Islet precursor cell (in vitro differentiated cells): Measurements from ENCODE around the gene RALGAPA2.
"Not testable (repeated sequence)": the region's sequence is repeated elsewhere in the genome, so short reads cannot be mapped to it uniquely, and the experiment has no call there.

Source experiments
- DNase-seq: peaks from one replicate; pipeline ENCODE4 v3.0.0-alpha.2; 2018

RALGAPA2 gene

DNA sequence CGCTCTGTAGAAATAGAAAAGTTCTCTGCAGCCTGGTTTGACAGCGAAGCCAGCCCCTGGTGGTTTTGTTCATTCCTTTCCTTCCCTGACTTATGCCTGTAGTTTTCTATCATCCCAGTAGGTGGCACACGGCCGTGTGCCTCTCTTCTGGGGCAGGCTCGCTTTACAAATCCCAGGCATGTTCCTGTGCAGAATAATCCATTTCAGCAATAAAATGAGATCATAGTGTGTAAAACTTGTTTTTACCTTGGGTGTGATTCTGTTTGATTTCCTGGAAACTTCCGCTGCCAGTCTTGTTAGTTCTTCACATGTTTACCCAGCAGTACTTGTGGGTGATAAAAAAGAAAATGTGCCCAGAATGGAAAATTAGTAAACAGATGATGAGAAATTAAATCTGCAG is 352.0 kb downstream of the RALGAPA2 start:
- DNase-seq = peak; percentile 70

DNA sequence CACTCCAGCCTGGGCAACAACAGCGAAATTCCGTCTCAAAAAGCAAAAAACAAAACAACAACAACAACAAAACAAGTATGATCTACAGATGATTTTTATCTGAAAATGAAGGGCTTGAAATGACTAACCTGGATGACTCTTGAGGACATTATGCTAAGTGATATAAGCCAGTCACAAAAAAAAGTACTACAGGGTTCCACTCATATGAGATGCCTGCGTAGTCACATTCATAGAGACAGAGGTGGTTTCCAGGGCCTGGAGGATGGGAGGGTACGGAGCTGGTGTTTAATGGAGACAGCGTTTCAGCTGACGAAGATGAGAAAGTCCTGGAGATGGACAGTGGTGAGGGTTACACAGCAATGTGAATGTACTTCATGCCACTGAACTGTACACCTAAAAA is 352.8 kb downstream of the RALGAPA2 start:
- DNase-seq = no peak

DNA sequence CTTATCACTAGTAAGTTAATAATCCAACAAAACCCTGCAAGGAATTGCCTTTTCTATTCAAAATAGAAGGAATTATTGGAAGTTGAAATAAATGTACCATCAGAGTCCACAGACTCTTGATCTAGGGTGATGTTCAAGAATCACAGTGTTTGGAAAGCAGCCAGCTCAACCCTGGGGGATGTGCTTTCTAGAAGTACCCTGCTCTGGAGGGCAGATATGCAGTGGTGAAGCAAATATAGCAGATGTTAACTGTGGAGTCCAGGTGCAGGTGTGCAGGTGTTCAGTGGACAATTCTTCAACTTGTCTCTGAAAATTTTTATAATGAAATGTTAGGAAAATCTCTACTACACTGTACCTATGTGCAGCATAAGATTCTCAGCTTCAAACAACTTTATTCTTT is 353.6 kb downstream of the RALGAPA2 start:
- DNase-seq = no peak

DNA sequence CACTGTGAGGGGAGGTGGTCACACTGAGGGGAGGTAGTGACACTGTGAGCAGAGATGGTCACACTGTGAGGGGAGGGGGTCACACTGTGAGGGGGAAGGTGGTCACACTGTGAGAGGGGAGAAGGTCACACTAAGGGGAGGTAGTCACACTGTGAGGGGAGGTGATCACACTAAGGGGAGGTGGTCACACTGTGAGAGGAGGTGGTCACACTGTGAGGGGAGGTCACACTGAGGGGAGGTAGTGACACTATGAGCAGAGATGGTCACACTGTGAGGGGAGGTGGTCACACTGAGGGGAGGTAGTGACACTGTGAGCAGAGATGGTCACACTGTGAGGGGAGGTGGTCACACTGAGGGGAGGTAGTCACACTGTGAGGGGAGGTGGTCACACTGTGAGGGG is 356.9 kb downstream of the RALGAPA2 start:
- not testable (repeated sequence) for DNase-seq

DNA sequence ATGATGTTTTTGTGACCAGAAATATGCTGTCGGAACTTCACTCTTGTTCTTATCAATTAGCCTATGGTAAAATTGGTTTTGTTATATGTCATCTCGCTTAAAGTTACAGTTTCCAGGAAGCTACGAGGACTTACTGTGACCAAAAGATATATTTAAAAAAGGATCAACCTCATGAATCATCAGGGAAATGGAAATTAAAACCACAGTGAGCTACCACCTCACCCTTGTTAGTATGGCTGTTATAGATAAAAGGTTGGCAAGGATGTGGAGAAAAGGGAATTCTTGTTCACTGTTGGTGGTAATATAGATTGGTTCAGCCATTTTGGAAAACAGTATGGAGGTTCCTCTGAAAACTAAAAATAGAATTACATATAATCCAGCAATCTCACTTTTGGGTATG is 358.9 kb downstream of the RALGAPA2 start:
- DNase-seq = no peak

DNA sequence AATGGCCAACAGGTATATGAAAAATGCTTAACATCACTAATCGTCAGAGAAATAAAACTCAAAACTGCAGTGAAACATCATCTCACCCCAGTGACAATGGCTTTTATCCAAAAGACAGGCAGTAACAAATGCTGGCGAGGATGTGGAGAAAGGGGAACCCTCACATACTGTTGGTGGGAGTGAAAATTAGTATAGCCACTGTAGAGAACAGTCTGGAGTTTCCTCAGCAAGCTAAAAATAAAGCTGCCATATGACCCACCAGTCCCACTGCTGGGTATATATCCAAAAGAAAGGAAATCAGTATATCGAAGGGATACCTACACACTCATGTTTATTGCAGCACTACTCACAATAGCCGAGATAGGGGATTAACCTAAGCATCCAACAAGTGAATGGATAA is 368.0 kb downstream of the RALGAPA2 start:
- DNase-seq = no peak

DNA sequence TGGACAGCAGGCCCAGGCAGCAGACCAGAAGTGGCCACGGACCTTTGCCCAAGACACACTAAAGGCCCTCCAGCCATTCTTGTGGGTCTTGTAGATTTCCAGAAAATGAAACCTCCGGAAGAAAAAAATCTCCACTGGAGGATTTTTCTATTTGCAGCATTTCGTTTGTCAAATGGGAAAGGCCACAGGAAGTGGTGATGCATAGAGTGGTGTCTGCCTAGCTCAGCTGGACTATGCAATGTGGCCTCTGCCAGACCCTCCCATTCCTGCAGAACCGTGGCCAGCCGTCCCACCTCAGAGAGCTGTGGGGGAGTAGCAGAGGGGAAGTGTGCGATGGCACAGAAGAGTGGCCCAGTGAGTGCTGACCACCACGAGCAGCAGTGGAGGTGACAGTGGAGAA is 368.5 kb downstream of the RALGAPA2 start:
- no peak for DNase-seq
